A549 (cell line): Measurements from ENCODE around the gene PDE7B. TPM values are rescaled to one million over a fixed set of nuclear protein-coding genes. Genes with fewer than 3 reads are reported as not detected.

ENCODE experiments used
- ATAC-seq, 2 experiments: fragments of 200-7000 bp in 1 of 2; fragments of >200 bp in 1 of 2; cut with Nextera tagmentation in 1 of 2; cut with Tn5 transposase in 1 of 2; 3 replicates each; pipeline versions ENCODE4 v1.8.0 to v1.9.1; 2018 to 2020; ENCODE audit warnings: mild to moderate bottlenecking in 1 of 2, moderate library complexity in 1 of 2
- CTCF ChIA-PET: fragments of 300-600 bp; sonication (Branson Sonifier 250); formaldehyde crosslinking; extraction: SDS; loops from one replicate; lab custom pipeline; 2021; ENCODE audit warnings: antibody characterized with exemption, inconsistent platforms; lab: Yijun Ruan, JAX
- POLR2A ChIA-PET: fragments of 350-600 bp; formaldehyde crosslinking; extraction: SDS; loops from one replicate; lab custom pipeline; 2021; ENCODE audit warnings: antibody characterized with exemption, inconsistent platforms; lab: Yijun Ruan, JAX
- DNase-seq, 2 experiments: peaks; one replicate each; pipeline versions ENCODE4 v3.0.0 to v3.0.0-alpha.2; 2011 to 2016; ENCODE audit warnings: low read depth in 1 of 2, low spot score in 1 of 2
- FAIRE-seq: peaks from 2 replicates; lab custom pipeline; 2011; peaks lifted over from hg19 to GRCh38; lab: Jason Lieb, UNC
- H3K27ac ChIP-seq, 2 experiments: fragments of >200 bp; sonication (Bioruptor Twin); formaldehyde crosslinking; 3 replicates each; pipeline ENCODE4 v1.5.1; 2016 to 2017
- H3K4me1 ChIP-seq: fragments of >200 bp; sonication (Bioruptor Twin); formaldehyde crosslinking; 3 replicates; pipeline ENCODE4 v1.6.1; 2016
- H3K4me2 ChIP-seq: fragments of >200 bp; sonication (Bioruptor Twin); formaldehyde crosslinking; 3 replicates; pipeline ENCODE4 v1.6.1; 2016
- H3K4me3 ChIP-seq: fragments of >200 bp; sonication (Bioruptor Twin); formaldehyde crosslinking; 3 replicates; pipeline ENCODE4 v1.5.1; 2016
- H3K9me3 ChIP-seq: fragments of >200 bp; sonication (Bioruptor Twin); formaldehyde crosslinking; 3 replicates; pipeline ENCODE4 v1.6.1; 2016
- CBX2 ChIP-seq: fragments of 200-600 bp; sonication (generic); IDR thresholded peaks from 2 replicates; pipeline ENCODE4 v1.6.1; 2016; ENCODE audit warnings: low read depth, mild to moderate bottlenecking, borderline replicate concordance
- CEBPB ChIP-seq, 2 experiments: fragments of >200 bp in 1 of 2; sonication (Bioruptor Twin) in 1 of 2; formaldehyde crosslinking in 1 of 2; IDR thresholded peaks; 2 replicates each; pipeline ENCODE4 v1.6.1; 2012 to 2016
- CHD4 ChIP-seq: fragments of 200-600 bp; sonication (generic); IDR thresholded peaks from 2 replicates; pipeline ENCODE4 v1.6.1; 2016; ENCODE audit warnings: antibody characterized with exemption, mild to moderate bottlenecking, borderline replicate concordance
- EHF ChIP-seq: fragments of 250-450 bp; sonication (Bioruptor Pico); IDR thresholded peaks from 2 replicates; pipeline ENCODE4 v1.5.0; 2020; ENCODE audit warnings: mild to moderate bottlenecking
- EP300 ChIP-seq, 2 experiments: fragments of >200 bp; sonication (Bioruptor Twin); formaldehyde crosslinking; IDR thresholded peaks; 2 replicates in 1 of 2; 3 replicates in 1 of 2; pipeline ENCODE4 v1.6.1; 2016 to 2017
- GATA3 ChIP-seq: IDR thresholded peaks from 2 replicates; pipeline ENCODE4 v1.6.1; 2012; ENCODE audit warnings: borderline replicate concordance
- HEYL ChIP-seq: fragments of 250-450 bp; sonication (Bioruptor Pico); IDR thresholded peaks from 2 replicates; pipeline ENCODE4 v1.8.0; 2021; ENCODE audit warnings: mild to moderate bottlenecking, moderate library complexity
- HOXA7 ChIP-seq: fragments of 250-450 bp; sonication (Bioruptor Pico); IDR thresholded peaks from 2 replicates; pipeline ENCODE4 v1.5.0; 2020; ENCODE audit warnings: mild to moderate bottlenecking, moderate library complexity
- JUN ChIP-seq, 2 experiments: fragments of >200 bp; sonication (Bioruptor Twin); formaldehyde crosslinking; IDR thresholded peaks; 2 replicates in 1 of 2; 3 replicates in 1 of 2; pipeline ENCODE4 v1.6.1; 2016 to 2017
- MAZ ChIP-seq: fragments of 150-350 bp; IDR thresholded peaks from 2 replicates; pipeline ENCODE4 v1.6.1; 2014; ENCODE audit warnings: antibody characterized with exemption, low read depth, low read length, borderline replicate concordance
- MYC ChIP-seq: IDR thresholded peaks from 2 replicates; pipeline ENCODE4 v1.6.1; 2012; ENCODE audit warnings: mild to moderate bottlenecking, inconsistent platforms, low read length, improper control_type of control experiment, borderline replicate concordance
- POLR2A ChIP-seq: IDR thresholded peaks from 2 replicates; pipeline ENCODE4 v1.6.1; 2012; ENCODE audit warnings: mild to moderate bottlenecking, low read length
- RAD21 ChIP-seq, 2 experiments: fragments of >200 bp in 1 of 2; sonication (Bioruptor Twin) in 1 of 2; formaldehyde crosslinking in 1 of 2; IDR thresholded peaks in 1 of 2; conservative IDR thresholded peaks in 1 of 2; 2 replicates in 1 of 2; 3 replicates in 1 of 2; pipeline ENCODE4 v1.6.1; 2012 to 2018; ENCODE audit warnings: inconsistent platforms in 1 of 2
- RCOR1 ChIP-seq: fragments of 150-350 bp; IDR thresholded peaks from 2 replicates; pipeline ENCODE4 v1.6.1; 2014; ENCODE audit warnings: antibody characterized with exemption, low read length, low read depth
- SMC3 ChIP-seq: fragments of >200 bp; sonication (Bioruptor Twin); formaldehyde crosslinking; IDR thresholded peaks from 3 replicates; pipeline ENCODE4 v1.6.1; 2018; ENCODE audit warnings: inconsistent platforms
- USF2 ChIP-seq: fragments of 450-650 bp; IDR thresholded peaks from 2 replicates; pipeline ENCODE4 v1.6.1; 2014; ENCODE audit warnings: antibody characterized with exemption
- ZFP36 ChIP-seq: fragments of 450-650 bp; IDR thresholded peaks from 2 replicates; pipeline ENCODE4 v1.6.1; 2014; ENCODE audit warnings: borderline replicate concordance; ENCODE audit not compliant: partially characterized antibody
- WGBS: methylation state at CpG from one replicate; pipeline ENCODE4 v1.1.6; 2017; ENCODE audit errors: missing lambda C conversion rate; 5-methylcytosine and 5-hydroxymethylcytosine counted together
- polyA plus RNA-seq, 4 experiments: library from polyadenylated mRNA; depleted of rRNA in 3 of 4; stranded (reverse); fragments of >200 nt; fragmentation: RNase III in 1 of 4; extraction: RNeasy Plus Mini Kit Qiagen cat#74134 plus additional on column Dnase treatment in 1 of 4; gene quantifications; 2 replicates in 3 of 4; 3 replicates in 1 of 4; pipeline ENCODE4 v1.2.3, GENCODE V29; 2011 to 2017
- TF ChIP-seq, protein P1 (sequence below): fragments of >200 bp; sonication (Bioruptor Twin); formaldehyde crosslinking; IDR thresholded peaks from 2 replicates; pipeline ENCODE4 v1.6.1; 2016
- TF ChIP-seq, protein P2 (sequence below): fragments of >200 bp; sonication (Bioruptor Twin); formaldehyde crosslinking; IDR thresholded peaks from 3 replicates; pipeline ENCODE4 v1.6.1; 2016
- TF ChIP-seq, protein P3 (sequence below): fragments of 200-600 bp; sonication (generic); IDR thresholded peaks from 2 replicates; pipeline ENCODE4 v1.6.1; 2016; ENCODE audit warnings: antibody characterized with exemption, mild to moderate bottlenecking, moderate library complexity

PDE7B gene
- polyA plus RNA-seq, 2 of the 4 experiments (the other 2 are of a cell fraction) = 6.6 to 13.8 TPM

DNA sequence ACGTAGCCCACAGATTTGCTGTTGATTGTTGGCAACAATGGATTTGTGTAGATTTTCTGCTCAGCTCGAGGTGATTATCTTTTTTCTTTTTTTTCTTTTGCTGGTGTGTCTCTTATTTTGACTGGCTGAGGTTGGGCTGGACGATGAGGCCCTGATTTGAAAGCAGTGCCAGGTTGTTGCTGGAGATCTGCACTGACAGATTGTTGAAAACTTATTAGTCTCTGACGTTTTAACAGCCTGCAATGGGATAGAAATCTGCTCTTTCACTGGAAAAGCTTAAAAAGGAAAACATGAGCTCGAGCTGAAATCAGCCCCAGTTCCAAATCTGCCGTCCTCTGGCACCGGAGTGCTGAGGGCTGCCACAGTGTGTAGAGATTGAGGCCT is 87.7 kb downstream of the PDE7B start:
- WGBS = 83% methylated on average over 7 of the region's 7 CpGs
- Histone ChIP-seq H3K4me3 (no peak overlapping the region), H3K4me1 (peaks cover 57% of the 10 kb centered on the region), H3K27ac (peak overlapping the region; percentile 63 to 96; a peak in 5 of 6 replicates), H3K4me2 (no peak overlapping the region), H3K9me3 (no peaks in the 10 kb centered on the region)
- ATAC-seq = no peak
- DNase-seq = no peak
- no peak for FAIRE-seq
- no peak for TF ChIP-seq ZFP36
- no peak for TF ChIP-seq GATA3
- no peak for TF ChIP-seq CEBPB (IDR thresholded peaks at IDR 0.05)
- no peak for TF ChIP-seq CBX2
- TF ChIP-seq, protein P1, sequence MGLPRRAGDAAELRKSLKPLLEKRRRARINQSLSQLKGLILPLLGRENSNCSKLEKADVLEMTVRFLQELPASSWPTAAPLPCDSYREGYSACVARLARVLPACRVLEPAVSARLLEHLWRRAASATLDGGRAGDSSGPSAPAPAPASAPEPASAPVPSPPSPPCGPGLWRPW = no peak
- no peak for TF ChIP-seq HEYL
- no peak for TF ChIP-seq MYC
- TF ChIP-seq RCOR1 = no peak
- TF ChIP-seq POLR2A = no peak
- no peak for TF ChIP-seq RAD21 (conservative IDR thresholded peaks at IDR 0.05 in 1 of 2, IDR thresholded peaks at IDR 0.05 in 1 of 2)
- TF ChIP-seq, protein P2, sequence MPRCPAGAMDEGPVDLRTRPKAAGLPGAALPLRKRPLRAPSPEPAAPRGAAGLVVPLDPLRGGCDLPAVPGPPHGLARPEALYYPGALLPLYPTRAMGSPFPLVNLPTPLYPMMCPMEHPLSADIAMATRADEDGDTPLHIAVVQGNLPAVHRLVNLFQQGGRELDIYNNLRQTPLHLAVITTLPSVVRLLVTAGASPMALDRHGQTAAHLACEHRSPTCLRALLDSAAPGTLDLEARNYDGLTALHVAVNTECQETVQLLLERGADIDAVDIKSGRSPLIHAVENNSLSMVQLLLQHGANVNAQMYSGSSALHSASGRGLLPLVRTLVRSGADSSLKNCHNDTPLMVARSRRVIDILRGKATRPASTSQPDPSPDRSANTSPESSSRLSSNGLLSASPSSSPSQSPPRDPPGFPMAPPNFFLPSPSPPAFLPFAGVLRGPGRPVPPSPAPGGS = no peak
- TF ChIP-seq JUN (IDR thresholded peaks at IDR 0.05) = no peak
- TF ChIP-seq EP300 (IDR thresholded peaks at IDR 0.05) = no peak
- TF ChIP-seq USF2 = no peak
- no peak for TF ChIP-seq MAZ
- TF ChIP-seq CHD4 = no peak
- TF ChIP-seq, protein P3, sequence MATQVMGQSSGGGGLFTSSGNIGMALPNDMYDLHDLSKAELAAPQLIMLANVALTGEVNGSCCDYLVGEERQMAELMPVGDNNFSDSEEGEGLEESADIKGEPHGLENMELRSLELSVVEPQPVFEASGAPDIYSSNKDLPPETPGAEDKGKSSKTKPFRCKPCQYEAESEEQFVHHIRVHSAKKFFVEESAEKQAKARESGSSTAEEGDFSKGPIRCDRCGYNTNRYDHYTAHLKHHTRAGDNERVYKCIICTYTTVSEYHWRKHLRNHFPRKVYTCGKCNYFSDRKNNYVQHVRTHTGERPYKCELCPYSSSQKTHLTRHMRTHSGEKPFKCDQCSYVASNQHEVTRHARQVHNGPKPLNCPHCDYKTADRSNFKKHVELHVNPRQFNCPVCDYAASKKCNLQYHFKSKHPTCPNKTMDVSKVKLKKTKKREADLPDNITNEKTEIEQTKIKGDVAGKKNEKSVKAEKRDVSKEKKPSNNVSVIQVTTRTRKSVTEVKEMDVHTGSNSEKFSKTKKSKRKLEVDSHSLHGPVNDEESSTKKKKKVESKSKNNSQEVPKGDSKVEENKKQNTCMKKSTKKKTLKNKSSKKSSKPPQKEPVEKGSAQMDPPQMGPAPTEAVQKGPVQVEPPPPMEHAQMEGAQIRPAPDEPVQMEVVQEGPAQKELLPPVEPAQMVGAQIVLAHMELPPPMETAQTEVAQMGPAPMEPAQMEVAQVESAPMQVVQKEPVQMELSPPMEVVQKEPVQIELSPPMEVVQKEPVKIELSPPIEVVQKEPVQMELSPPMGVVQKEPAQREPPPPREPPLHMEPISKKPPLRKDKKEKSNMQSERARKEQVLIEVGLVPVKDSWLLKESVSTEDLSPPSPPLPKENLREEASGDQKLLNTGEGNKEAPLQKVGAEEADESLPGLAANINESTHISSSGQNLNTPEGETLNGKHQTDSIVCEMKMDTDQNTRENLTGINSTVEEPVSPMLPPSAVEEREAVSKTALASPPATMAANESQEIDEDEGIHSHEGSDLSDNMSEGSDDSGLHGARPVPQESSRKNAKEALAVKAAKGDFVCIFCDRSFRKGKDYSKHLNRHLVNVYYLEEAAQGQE = no peak
- no peak for TF ChIP-seq HOXA7 (CRISPR knock-in tag)
- no peak for TF ChIP-seq SMC3
- ChIA-PET CTCF (interaction anchor here (0.6 to 2.2 kb wide), 5 partner anchors 11 to 111 kb away, joined by 3 to 9 read pairs (median 4); no protein-coding TSS in a partner anchor), POLR2A (no interaction called here)

- no peaks in the 10 kb centered on the region for H3K9me3 ChIP-seq
- no peak for FAIRE-seq
- TF ChIP-seq RAD21 (conservative IDR thresholded peaks at IDR 0.05 in 1 of 2, IDR thresholded peaks at IDR 0.05 in 1 of 2) (no peak), GATA3 (peak; percentile 53; the same call in 1 of the 2 replicates), EHF (CRISPR knock-in tag) (no peak)
- TF ChIP-seq, all 56 proteins: peak for 1
- 27% methylated on average over 5 of the region's 5 CpGs for WGBS
- Histone ChIP-seq H3K27ac (peak overlapping the region; percentile 63 to 96), H3K4me3 (no peak overlapping the region), H3K4me2 (peak overlapping the region; percentile 43), H3K4me1 (peaks cover 53% of the 10 kb centered on the region)
- ATAC-seq (no peak), DNase-seq (no peak)
- ChIA-PET CTCF (interaction anchor here (0.6 to 2.1 kb wide), 3 partner anchors 14 to 286 kb away, joined by 3 to 8 read pairs (median 3); no protein-coding TSS in a partner anchor), POLR2A (no interaction called here)
These were observed 89.2 kb downstream of the PDE7B start for GRCh38 chr6:135940616-135941167.
